Astrocyte of the spinal cord (primary cell): ENCODE data around the gene SNN.

Experiments used
- DNase-seq: peaks from one replicate; pipeline ENCODE4 v3.0.0; 2011; ENCODE audit warnings: low read depth, low spot score
- H3K4me3 ChIP-seq: 2 replicates; pipeline ENCODE4 v1.5.1; 2011; ENCODE audit warnings: low read depth, mild to moderate bottlenecking, low read length, moderate library complexity
- in situ Hi-C: cut with HindIII; loops from 2 replicates; pipeline ENCODE4 v1.10.0; 2017; ENCODE audit warnings: low sequenced_read_pairs
- TF ChIP-seq, protein P1 (sequence below): IDR thresholded peaks from 2 replicates; pipeline ENCODE4 v1.5.1; 2012; ENCODE audit warnings: low read depth, mild to moderate bottlenecking, low read length, inconsistent platforms

The SNN gene

DNA sequence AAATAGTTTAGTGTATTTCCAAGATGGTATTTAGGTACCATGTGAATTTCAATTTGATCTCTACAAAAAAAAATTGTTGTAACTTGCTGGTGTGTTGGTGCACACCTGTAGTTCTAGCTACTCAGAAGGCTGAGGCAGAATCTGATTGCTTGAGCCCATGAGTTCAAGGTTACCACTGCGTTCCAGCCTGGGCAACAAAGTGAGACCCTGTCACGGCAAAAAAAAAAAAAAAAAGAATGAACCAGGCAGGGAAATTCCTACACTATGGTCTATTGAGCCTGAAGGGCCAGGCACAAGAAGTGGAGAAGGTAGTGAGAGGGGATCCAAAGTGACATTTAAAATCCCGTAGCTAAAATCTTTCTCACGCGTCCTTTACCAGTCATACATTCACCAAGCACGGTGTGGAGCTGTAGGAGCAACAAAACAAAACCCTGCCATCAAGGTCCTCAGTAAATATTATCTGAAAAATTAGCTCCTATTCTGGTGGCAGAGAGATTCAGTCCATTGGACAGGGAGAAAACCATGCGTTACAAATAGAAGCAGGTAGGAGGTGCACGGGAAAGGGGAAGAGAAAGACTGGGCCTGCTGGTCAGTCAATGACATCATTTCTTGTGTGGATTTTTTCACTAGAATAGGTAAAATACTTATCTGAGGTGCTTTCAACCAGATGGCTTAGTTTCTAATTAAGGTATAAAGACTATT lies 47.1 kb downstream of the SNN start:
- H3K4me3 ChIP-seq = no peak overlapping the region
- DNase-seq = no peak
- TF ChIP-seq, protein P1, sequence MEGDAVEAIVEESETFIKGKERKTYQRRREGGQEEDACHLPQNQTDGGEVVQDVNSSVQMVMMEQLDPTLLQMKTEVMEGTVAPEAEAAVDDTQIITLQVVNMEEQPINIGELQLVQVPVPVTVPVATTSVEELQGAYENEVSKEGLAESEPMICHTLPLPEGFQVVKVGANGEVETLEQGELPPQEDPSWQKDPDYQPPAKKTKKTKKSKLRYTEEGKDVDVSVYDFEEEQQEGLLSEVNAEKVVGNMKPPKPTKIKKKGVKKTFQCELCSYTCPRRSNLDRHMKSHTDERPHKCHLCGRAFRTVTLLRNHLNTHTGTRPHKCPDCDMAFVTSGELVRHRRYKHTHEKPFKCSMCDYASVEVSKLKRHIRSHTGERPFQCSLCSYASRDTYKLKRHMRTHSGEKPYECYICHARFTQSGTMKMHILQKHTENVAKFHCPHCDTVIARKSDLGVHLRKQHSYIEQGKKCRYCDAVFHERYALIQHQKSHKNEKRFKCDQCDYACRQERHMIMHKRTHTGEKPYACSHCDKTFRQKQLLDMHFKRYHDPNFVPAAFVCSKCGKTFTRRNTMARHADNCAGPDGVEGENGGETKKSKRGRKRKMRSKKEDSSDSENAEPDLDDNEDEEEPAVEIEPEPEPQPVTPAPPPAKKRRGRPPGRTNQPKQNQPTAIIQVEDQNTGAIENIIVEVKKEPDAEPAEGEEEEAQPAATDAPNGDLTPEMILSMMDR = no peak
- in situ Hi-C loops = no loop called here

DNA sequence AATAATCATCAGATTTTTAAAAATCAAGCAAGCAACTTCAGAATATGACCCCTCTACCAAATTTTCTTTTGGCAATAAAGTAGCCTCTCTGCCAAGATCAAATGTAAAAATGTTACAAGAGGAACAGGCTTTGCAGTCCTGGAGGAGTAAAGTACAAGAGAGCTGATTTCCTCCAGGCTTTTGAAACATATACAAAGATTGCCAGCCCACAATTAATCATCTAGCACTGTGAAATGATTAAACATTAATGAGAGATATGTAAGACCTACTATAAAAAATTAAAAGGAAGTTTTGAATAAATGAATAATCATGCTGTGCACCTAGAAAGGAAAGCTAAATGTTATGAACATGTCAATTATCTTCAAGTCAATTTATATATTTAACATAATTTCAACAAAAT lies 48.1 kb downstream of the SNN start:
- in situ Hi-C loops = no loop called here
- H3K4me3 ChIP-seq = no peak overlapping the region
- TF ChIP-seq, protein P1 = no peak
- no peak for DNase-seq

DNA sequence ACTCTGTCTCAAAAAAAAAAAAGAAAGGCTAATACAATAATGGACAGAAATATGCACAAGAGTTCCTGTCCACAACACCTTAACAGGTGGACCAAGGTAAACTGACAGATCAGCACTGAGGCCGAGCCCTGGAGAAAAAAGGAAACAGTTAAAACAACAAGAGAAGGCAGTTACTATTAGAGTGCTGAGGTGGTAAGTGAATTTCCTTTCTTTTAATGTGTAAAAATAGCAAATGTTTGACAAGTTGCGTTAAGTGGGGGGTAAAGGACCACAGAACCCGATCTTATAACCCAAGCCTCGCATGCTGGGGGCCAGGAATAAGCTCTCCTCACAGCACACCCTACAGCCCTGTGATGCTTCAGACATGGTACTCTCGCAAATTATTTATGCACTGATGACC lies 49.6 kb downstream of the SNN start:
- no peak overlapping the region for H3K4me3 ChIP-seq
- no peak for DNase-seq
- TF ChIP-seq, protein P1 = no peak
- in situ Hi-C loops = no loop called here

DNA sequence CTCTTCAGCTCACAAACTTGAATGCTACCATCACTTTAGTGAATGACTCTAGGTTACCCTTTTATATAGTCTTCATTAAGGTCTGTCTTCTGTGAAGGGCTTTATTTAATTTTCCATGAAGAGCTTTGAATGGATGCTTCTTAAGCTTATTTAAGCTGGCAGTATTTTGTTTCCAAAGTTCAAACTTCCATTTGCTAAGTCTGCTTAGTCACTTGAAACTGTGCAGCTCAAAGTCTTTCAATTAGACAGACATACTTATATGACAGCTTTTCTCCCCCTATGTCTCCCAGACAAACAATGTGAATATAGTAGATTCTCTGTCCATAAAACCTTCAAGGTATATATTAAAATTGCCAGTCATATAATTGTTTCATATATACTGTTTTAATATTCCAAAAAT lies 50.9 kb downstream of the SNN start:
- in situ Hi-C loops = no loop called here
- no peak for DNase-seq

DNA sequence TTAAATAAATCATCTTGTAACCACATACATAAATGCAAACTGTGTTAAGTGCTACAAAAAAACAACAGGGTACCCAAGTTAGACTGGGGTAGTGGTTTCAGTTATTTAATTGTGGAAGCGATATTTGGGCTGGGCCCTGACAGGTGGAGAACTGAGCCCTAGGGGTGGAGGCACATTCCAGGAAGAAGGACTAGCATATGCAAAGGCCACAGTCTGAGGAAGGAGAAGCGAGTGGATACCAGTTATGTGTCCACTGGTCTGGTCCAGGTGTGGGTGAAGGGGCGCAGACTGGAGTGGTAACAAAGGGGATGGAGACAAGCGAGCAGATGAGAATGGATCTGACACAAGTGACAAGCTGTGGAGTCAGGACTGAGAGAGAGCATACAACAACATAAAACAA lies 51.5 kb downstream of the SNN start:
- no peak for DNase-seq
- TF ChIP-seq, protein P1 = no peak
- in situ Hi-C loops = no loop called here
- no peak overlapping the region for H3K4me3 ChIP-seq

More for the DNA sequence above, 50.9 kb downstream of the SNN start:
- TF ChIP-seq, protein P1 = no peak
- H3K4me3 ChIP-seq = no peak overlapping the region

DNA sequence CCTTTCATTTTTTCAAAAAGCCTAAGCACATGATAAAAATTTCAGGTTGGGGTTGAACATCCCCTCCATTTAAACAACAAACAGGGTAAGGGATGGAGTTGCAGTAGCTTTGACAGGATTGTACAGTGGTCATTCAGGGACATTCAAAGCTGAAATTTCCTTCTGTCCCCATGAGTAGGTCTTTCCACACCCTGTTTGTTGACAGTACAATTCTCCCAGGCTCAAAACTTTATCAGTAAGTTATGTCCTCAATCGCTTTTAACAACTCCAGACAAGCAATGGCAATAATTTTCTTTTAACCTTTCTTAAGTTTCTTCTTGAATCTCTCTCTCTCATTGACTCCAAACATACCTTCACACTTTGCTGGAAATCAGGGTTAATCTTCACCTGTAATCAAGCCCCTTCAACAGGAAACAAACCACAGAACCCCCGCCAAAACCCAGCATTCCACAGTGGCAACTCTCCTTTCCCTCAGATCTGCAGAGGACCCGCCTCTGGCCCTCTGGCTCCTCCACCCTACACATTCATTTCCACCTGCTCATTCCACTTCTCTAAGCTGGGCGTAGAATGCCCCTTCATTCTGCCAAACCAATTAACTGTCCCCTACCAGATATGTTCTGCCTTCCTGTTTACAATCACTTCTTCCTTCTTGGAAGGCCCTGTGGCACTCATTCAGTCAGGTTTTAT lies 53.7 kb downstream of the SNN start:
- in situ Hi-C loops = no loop called here
- TF ChIP-seq, protein P1 = no peak
- DNase-seq = no peak
- no peak overlapping the region for H3K4me3 ChIP-seq
